H4 (cell line): ENCODE results near the gene PIAS2. TPM values are rescaled to one million over a fixed set of nuclear protein-coding genes. Genes with fewer than 3 reads are reported as not detected.
"Not testable (repeated sequence)": the region's sequence is repeated elsewhere in the genome, so short reads cannot be mapped to it uniquely, and the experiment has no call there.

ENCODE experiments used
- DNase-seq: peaks from one replicate; pipeline ENCODE4 v3.0.0-alpha.2; 2015; ENCODE audit warnings: low spot score
- total RNA-seq: library from RNA; depleted of rRNA; stranded (reverse); fragments of >200 nt; shearing (Covaris generic); gene quantifications from 2 replicates; pipeline ENCODE4 v1.2.3, GENCODE V29; 2014

PIAS2 gene
- total RNA-seq, 1 experiment from 2014 or later: 25.6 TPM

GRCh38 chr18:46903406-46903805 lies 13.9 kb downstream of the PIAS2 start:
- DNase-seq: no peak

- DNase-seq: no peak
Measured at GRCh38 chr18:46899274-46899948, 17.9 kb downstream of the PIAS2 start.

- DNase-seq: no peak
Measured at GRCh38 chr18:46894124-46894523, 23.2 kb downstream of the PIAS2 start.

- no peak for DNase-seq
Measured at GRCh38 chr18:46893360-46893759, 23.9 kb downstream of the PIAS2 start.

- DNase-seq: no peak
Measured at GRCh38 chr18:46892842-46893241, 24.5 kb downstream of the PIAS2 start.

GRCh38 chr18:46891742-46892214 lies 25.5 kb downstream of the PIAS2 start:
- DNase-seq: no peak

- DNase-seq: no peak
Measured at GRCh38 chr18:46888965-46889364, 28.3 kb downstream of the PIAS2 start.

- DNase-seq: no peak
Measured at GRCh38 chr18:46886893-46887292, 30.4 kb downstream of the PIAS2 start.

GRCh38 chr18:46883180-46883579 lies 34.1 kb downstream of the PIAS2 start:
- no peak for DNase-seq

- no peak for DNase-seq
Measured at GRCh38 chr18:46877329-46877987, 39.8 kb downstream of the PIAS2 start.

GRCh38 chr18:46868169-46868921 lies 49.0 kb downstream of the PIAS2 start:
- DNase-seq: no peak

- DNase-seq: no peak
Measured at GRCh38 chr18:46867367-46868143, 49.8 kb downstream of the PIAS2 start.

GRCh38 chr18:46866523-46866922 lies 50.8 kb downstream of the PIAS2 start:
- DNase-seq: no peak

GRCh38 chr18:46865245-46865644 lies 52.1 kb downstream of the PIAS2 start:
- DNase-seq: not testable (repeated sequence)

- DNase-seq: no peak
Measured at GRCh38 chr18:46859855-46860254, 57.5 kb downstream of the PIAS2 start.

- no peak for DNase-seq
Measured at GRCh38 chr18:46858290-46858689, 59.0 kb downstream of the PIAS2 start.

GRCh38 chr18:46856973-46857372 lies 60.3 kb downstream of the PIAS2 start:
- no peak for DNase-seq

GRCh38 chr18:46849007-46849406 lies 68.3 kb downstream of the PIAS2 start:
- DNase-seq: no peak

- DNase-seq: no peak
Measured at GRCh38 chr18:46843372-46843771, 73.9 kb downstream of the PIAS2 start.

GRCh38 chr18:46842583-46842982 lies 74.7 kb downstream of the PIAS2 start:
- DNase-seq: no peak

GRCh38 chr18:46833899-46834298 lies 83.4 kb downstream of the PIAS2 start:
- no peak for DNase-seq

- no peak for DNase-seq
Measured at GRCh38 chr18:46832849-46833248, 84.5 kb downstream of the PIAS2 start.
